HEK293 (cell line): ENCODE measurements around the gene ANGPTL2.

Source experiments
- CTCF ChIA-PET: fragments of 350-600 bp; formaldehyde crosslinking; extraction: SDS; loops from one replicate; lab custom pipeline; 2021; ENCODE audit warnings: antibody characterized with exemption; lab: Yijun Ruan, JAX
- POLR2A ChIA-PET: fragments of 300-600 bp; formaldehyde crosslinking; extraction: SDS; loops from one replicate; lab custom pipeline; 2020; ENCODE audit warnings: antibody characterized with exemption, inconsistent platforms; lab: Yijun Ruan, JAX
- H3K27ac ChIP-seq: fragments of 200-500 bp; sonication (Bioruptor generic); 2 replicates; pipeline ENCODE4 v1.5.1; 2014; ENCODE audit warnings: low read depth, low read length, control low read depth, inconsistent platforms; ENCODE audit errors: extremely low read depth
- H3K36me3 ChIP-seq, 2 experiments: fragments of 200-500 bp in 1 of 2; sonication (Bioruptor generic) in 1 of 2; 1 replicate in 1 of 2; 2 replicates in 1 of 2; pipeline ENCODE4 v1.5.1; 2014 to 2017; ENCODE audit warnings: inconsistent platforms in 2 of 2, low read length in 2 of 2; ENCODE audit not compliant: control insufficient read depth in 2 of 2, insufficient read depth in 1 of 2
- H3K4me1 ChIP-seq: fragments of 200-500 bp; sonication (Bioruptor generic); 2 replicates; pipeline ENCODE4 v1.5.1; 2014; ENCODE audit warnings: mild to moderate bottlenecking, low read length, inconsistent platforms; ENCODE audit not compliant: control insufficient read depth, insufficient read depth
- H3K4me3 ChIP-seq: 2 replicates; pipeline ENCODE4 v1.5.1; 2011; ENCODE audit warnings: low read depth, mild to moderate bottlenecking, control low read depth, low read length, moderate library complexity
- H3K9me3 ChIP-seq: fragments of 200-500 bp; sonication (Bioruptor generic); 2 replicates; pipeline ENCODE4 v1.5.1; 2014; ENCODE audit warnings: low read depth, low read length, inconsistent platforms; ENCODE audit not compliant: control insufficient read depth, insufficient read depth
- GLI4 ChIP-seq: fragments of 450-650 bp; formaldehyde crosslinking; IDR thresholded peaks from 2 replicates; pipeline ENCODE4 v1.5.1; 2016; ENCODE audit warnings: missing biosample characterization, missing genetic modification characterization
- GLIS2 ChIP-seq: fragments of 450-650 bp; formaldehyde crosslinking; IDR thresholded peaks from 2 replicates; pipeline ENCODE4 v1.5.1; 2016; ENCODE audit warnings: missing biosample characterization, missing genetic modification characterization
- MYNN ChIP-seq: fragments of 450-650 bp; formaldehyde crosslinking; IDR thresholded peaks from 2 replicates; pipeline ENCODE4 v1.5.1; 2016; ENCODE audit warnings: missing biosample characterization, missing genetic modification characterization, borderline replicate concordance
- OSR2 ChIP-seq: fragments of 450-650 bp; formaldehyde crosslinking; IDR thresholded peaks from 2 replicates; pipeline ENCODE4 v1.5.1; 2016; ENCODE audit warnings: missing biosample characterization, missing genetic modification characterization
- OVOL3 ChIP-seq: fragments of 450-650 bp; formaldehyde crosslinking; IDR thresholded peaks from 2 replicates; pipeline ENCODE4 v1.5.1; 2016; ENCODE audit warnings: missing biosample characterization, missing genetic modification characterization
- RBAK ChIP-seq: fragments of 450-650 bp; formaldehyde crosslinking; IDR thresholded peaks from 2 replicates; pipeline ENCODE4 v1.5.1; 2016; ENCODE audit warnings: missing biosample characterization, missing genetic modification characterization
- SALL2 ChIP-seq: fragments of 450-650 bp; formaldehyde crosslinking; IDR thresholded peaks from 2 replicates; pipeline ENCODE4 v1.5.0; 2017; ENCODE audit warnings: missing biosample characterization, mild to moderate bottlenecking, missing genetic modification characterization, borderline replicate concordance
- YY2 ChIP-seq: fragments of 450-650 bp; formaldehyde crosslinking; IDR thresholded peaks from 2 replicates; pipeline ENCODE4 v1.5.1; 2016; ENCODE audit warnings: missing biosample characterization, missing genetic modification characterization
- ZBTB20 ChIP-seq: fragments of 450-650 bp; formaldehyde crosslinking; IDR thresholded peaks from 2 replicates; pipeline ENCODE4 v1.5.1; 2016; ENCODE audit warnings: missing biosample characterization, missing genetic modification characterization
- ZBTB21 ChIP-seq: fragments of 450-650 bp; formaldehyde crosslinking; IDR thresholded peaks from 2 replicates; pipeline ENCODE4 v1.5.1; 2017; ENCODE audit warnings: missing biosample characterization, missing genetic modification characterization
- ZNF112 ChIP-seq: fragments of 450-650 bp; formaldehyde crosslinking; IDR thresholded peaks from 2 replicates; pipeline ENCODE4 v1.5.0; 2017; ENCODE audit warnings: missing biosample characterization, missing genetic modification characterization
- ZNF114 ChIP-seq: fragments of 450-650 bp; formaldehyde crosslinking; IDR thresholded peaks from 2 replicates; pipeline ENCODE4 v1.5.0; 2017; ENCODE audit warnings: missing biosample characterization, missing genetic modification characterization
- ZNF146 ChIP-seq: fragments of 450-650 bp; formaldehyde crosslinking; IDR thresholded peaks from 2 replicates; pipeline ENCODE4 v1.5.1; 2016; ENCODE audit warnings: missing biosample characterization, missing genetic modification characterization
- ZNF175 ChIP-seq: fragments of 450-650 bp; formaldehyde crosslinking; IDR thresholded peaks from 2 replicates; pipeline ENCODE4 v1.5.1; 2016; ENCODE audit warnings: missing biosample characterization, missing genetic modification characterization
- ZNF2 ChIP-seq: fragments of 450-650 bp; formaldehyde crosslinking; IDR thresholded peaks from 2 replicates; pipeline ENCODE4 v1.5.1; 2016; ENCODE audit warnings: missing biosample characterization, missing genetic modification characterization
- ZNF404 ChIP-seq: fragments of 450-650 bp; formaldehyde crosslinking; IDR thresholded peaks from 2 replicates; pipeline ENCODE4 v1.5.1; 2017; ENCODE audit warnings: missing biosample characterization, missing genetic modification characterization
- ZNF416 ChIP-seq: fragments of 450-650 bp; formaldehyde crosslinking; IDR thresholded peaks from 2 replicates; pipeline ENCODE4 v1.5.1; 2016; ENCODE audit warnings: missing biosample characterization, missing genetic modification characterization
- ZNF558 ChIP-seq: fragments of 450-650 bp; formaldehyde crosslinking; IDR thresholded peaks from 2 replicates; pipeline ENCODE4 v1.5.1; 2016; ENCODE audit warnings: missing biosample characterization, missing genetic modification characterization
- ZNF571 ChIP-seq: fragments of 450-650 bp; formaldehyde crosslinking; IDR thresholded peaks from 2 replicates; pipeline ENCODE4 v1.5.0; 2017; ENCODE audit warnings: missing biosample characterization, missing genetic modification characterization
- ZNF610 ChIP-seq: fragments of 450-650 bp; formaldehyde crosslinking; IDR thresholded peaks from 2 replicates; pipeline ENCODE4 v1.5.1; 2016; ENCODE audit warnings: missing biosample characterization, missing genetic modification characterization, borderline replicate concordance
- ZNF623 ChIP-seq: fragments of 450-650 bp; formaldehyde crosslinking; IDR thresholded peaks from 2 replicates; pipeline ENCODE4 v1.5.1; 2016; ENCODE audit warnings: missing biosample characterization, missing genetic modification characterization
- ZNF626 ChIP-seq: fragments of 450-650 bp; sonication (Bioruptor Pico); formaldehyde crosslinking; IDR thresholded peaks from 2 replicates; pipeline ENCODE4 v1.5.1; 2018; ENCODE audit warnings: missing biosample characterization, missing genetic modification characterization, inconsistent platforms
- ZXDB ChIP-seq: fragments of 450-650 bp; formaldehyde crosslinking; IDR thresholded peaks from 2 replicates; pipeline ENCODE4 v1.5.1; 2016; ENCODE audit warnings: missing biosample characterization, missing genetic modification characterization
- TF ChIP-seq, protein P1 (sequence below): fragments of 450-650 bp; formaldehyde crosslinking; IDR thresholded peaks from 2 replicates; pipeline ENCODE4 v1.5.1; 2016; ENCODE audit warnings: missing biosample characterization, missing genetic modification characterization, borderline replicate concordance
- TF ChIP-seq, protein P2 (sequence below): fragments of 450-650 bp; formaldehyde crosslinking; IDR thresholded peaks from 2 replicates; pipeline ENCODE4 v1.5.1; 2017; ENCODE audit warnings: missing biosample characterization, missing genetic modification characterization
- TF ChIP-seq, protein P3 (sequence below): fragments of 450-650 bp; formaldehyde crosslinking; IDR thresholded peaks from 2 replicates; pipeline ENCODE4 v1.5.1; 2016; ENCODE audit warnings: missing biosample characterization, missing genetic modification characterization
- TF ChIP-seq, protein P4 (sequence below): fragments of 450-650 bp; formaldehyde crosslinking; IDR thresholded peaks from 2 replicates; pipeline ENCODE4 v1.5.1; 2016; ENCODE audit warnings: missing biosample characterization, missing genetic modification characterization
- TF ChIP-seq, protein P5 (sequence below): fragments of 450-650 bp; formaldehyde crosslinking; IDR thresholded peaks from 2 replicates; pipeline ENCODE4 v1.5.1; 2016; ENCODE audit warnings: missing biosample characterization, missing genetic modification characterization

Gene ANGPTL2

DNA sequence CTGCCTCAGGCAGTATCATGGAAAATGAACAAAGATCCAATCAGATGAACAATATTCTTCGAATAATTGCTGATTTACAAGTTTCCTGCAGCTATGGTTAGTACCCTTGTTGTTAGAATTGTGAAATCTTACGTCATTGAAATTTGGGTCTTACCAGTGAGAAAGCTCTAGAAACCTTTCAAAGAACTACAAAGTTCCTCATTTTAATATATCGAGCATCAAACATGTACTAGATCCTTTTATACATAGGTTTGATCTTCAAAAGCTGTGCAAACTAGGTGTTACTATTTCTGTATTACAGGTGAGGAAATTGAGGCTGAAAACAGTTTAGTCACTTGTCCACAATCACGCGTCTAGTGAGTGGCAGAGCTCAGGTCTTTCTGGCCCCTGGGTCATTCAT is 43.7 kb upstream of the ANGPTL2 start (continued):
- TF ChIP-seq, protein P1, sequence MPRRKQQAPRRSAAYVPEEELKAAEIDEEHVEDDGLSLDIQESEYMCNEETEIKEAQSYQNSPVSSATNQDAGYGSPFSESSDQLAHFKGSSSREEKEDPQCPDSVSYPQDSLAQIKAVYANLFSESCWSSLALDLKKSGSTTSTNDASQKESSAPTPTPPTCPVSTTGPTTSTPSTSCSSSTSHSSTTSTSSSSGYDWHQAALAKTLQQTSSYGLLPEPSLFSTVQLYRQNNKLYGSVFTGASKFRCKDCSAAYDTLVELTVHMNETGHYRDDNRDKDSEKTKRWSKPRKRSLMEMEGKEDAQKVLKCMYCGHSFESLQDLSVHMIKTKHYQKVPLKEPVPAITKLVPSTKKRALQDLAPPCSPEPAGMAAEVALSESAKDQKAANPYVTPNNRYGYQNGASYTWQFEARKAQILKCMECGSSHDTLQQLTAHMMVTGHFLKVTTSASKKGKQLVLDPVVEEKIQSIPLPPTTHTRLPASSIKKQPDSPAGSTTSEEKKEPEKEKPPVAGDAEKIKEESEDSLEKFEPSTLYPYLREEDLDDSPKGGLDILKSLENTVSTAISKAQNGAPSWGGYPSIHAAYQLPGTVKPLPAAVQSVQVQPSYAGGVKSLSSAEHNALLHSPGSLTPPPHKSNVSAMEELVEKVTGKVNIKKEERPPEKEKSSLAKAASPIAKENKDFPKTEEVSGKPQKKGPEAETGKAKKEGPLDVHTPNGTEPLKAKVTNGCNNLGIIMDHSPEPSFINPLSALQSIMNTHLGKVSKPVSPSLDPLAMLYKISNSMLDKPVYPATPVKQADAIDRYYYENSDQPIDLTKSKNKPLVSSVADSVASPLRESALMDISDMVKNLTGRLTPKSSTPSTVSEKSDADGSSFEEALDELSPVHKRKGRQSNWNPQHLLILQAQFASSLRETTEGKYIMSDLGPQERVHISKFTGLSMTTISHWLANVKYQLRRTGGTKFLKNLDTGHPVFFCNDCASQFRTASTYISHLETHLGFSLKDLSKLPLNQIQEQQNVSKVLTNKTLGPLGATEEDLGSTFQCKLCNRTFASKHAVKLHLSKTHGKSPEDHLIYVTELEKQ, result no peak
- TF ChIP-seq, protein P2, sequence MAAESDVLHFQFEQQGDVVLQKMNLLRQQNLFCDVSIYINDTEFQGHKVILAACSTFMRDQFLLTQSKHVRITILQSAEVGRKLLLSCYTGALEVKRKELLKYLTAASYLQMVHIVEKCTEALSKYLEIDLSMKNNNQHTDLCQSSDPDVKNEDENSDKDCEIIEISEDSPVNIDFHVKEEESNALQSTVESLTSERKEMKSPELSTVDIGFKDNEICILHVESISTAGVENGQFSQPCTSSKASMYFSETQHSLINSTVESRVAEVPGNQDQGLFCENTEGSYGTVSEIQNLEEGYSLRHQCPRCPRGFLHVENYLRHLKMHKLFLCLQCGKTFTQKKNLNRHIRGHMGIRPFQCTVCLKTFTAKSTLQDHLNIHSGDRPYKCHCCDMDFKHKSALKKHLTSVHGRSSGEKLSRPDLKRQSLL (tag by site-specific recombination), result no peak
- TF ChIP-seq GLI4 (no peak), ZBTB20 (tag by site-specific recombination) (no peak), ZNF146 (tag by site-specific recombination) (no peak), SALL2 (tag by site-specific recombination) (no peak), MYNN (tag by site-specific recombination) (no peak), ZNF114 (tag by site-specific recombination) (no peak), GLIS2 (tag by site-specific recombination) (no peak), ZNF2 (tag by site-specific recombination) (no peak), ZNF404 (tag by site-specific recombination) (no peak)
- TF ChIP-seq, protein P3, sequence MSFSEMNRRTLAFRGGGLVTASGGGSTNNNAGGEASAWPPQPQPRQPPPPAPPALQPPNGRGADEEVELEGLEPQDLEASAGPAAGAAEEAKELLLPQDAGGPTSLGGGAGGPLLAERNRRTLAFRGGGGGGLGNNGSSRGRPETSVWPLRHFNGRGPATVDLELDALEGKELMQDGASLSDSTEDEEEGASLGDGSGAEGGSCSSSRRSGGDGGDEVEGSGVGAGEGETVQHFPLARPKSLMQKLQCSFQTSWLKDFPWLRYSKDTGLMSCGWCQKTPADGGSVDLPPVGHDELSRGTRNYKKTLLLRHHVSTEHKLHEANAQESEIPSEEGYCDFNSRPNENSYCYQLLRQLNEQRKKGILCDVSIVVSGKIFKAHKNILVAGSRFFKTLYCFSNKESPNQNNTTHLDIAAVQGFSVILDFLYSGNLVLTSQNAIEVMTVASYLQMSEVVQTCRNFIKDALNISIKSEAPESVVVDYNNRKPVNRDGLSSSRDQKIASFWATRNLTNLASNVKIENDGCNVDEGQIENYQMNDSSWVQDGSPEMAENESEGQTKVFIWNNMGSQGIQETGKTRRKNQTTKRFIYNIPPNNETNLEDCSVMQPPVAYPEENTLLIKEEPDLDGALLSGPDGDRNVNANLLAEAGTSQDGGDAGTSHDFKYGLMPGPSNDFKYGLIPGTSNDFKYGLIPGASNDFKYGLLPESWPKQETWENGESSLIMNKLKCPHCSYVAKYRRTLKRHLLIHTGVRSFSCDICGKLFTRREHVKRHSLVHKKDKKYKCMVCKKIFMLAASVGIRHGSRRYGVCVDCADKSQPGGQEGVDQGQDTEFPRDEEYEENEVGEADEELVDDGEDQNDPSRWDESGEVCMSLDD (tag by site-specific recombination), result no peak
- TF ChIP-seq, protein P4, sequence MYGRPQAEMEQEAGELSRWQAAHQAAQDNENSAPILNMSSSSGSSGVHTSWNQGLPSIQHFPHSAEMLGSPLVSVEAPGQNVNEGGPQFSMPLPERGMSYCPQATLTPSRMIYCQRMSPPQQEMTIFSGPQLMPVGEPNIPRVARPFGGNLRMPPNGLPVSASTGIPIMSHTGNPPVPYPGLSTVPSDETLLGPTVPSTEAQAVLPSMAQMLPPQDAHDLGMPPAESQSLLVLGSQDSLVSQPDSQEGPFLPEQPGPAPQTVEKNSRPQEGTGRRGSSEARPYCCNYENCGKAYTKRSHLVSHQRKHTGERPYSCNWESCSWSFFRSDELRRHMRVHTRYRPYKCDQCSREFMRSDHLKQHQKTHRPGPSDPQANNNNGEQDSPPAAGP, result no peak

DNA sequence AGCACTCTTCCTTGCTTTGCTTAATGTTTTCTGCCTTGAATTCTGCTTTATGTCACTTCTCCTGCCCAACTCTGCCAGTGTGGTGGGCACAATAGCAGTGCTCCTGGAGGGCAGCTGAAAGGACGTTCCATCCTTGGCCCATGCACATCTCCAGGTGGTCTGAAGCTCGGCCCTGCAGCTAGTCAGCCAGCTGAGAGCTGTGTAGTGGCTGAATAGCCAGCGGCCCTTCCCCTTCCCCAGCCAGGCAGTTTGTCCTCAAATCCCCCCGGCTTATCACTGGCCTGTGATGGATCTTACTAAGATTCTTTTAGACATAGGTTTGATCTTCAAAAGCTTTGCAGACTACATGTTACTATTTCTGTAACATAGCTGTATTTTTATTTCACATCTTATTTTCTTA is 42.7 kb upstream of the ANGPTL2 start:
- H3K4me3 ChIP-seq, result no peak overlapping the region
- no peak overlapping the region for H3K27ac ChIP-seq
- H3K36me3 ChIP-seq, result peaks cover 0 to 3% of the 10 kb centered on the region in 2 experiments; a peak in 1 of 3 replicates
- POLR2A ChIA-PET, result no interaction called here
- H3K4me1 ChIP-seq, result no peaks in the 10 kb centered on the region
- H3K9me3 ChIP-seq, result no peaks in the 10 kb centered on the region
- CTCF ChIA-PET, result interaction anchor here (1.3 kb wide), 1 partner anchor 33 kb away, joined by 5 read pairs; no protein-coding TSS in a partner anchor
- TF ChIP-seq YY2 (tag by site-specific recombination) (no peak), ZNF610 (no peak), ZXDB (tag by site-specific recombination) (no peak), ZNF175 (tag by site-specific recombination) (no peak), ZNF404 (tag by site-specific recombination) (no peak), ZNF416 (tag by site-specific recombination) (no peak), ZNF571 (tag by site-specific recombination) (no peak), OVOL3 (tag by site-specific recombination) (no peak), ZNF112 (tag by site-specific recombination) (no peak), ZNF558 (tag by site-specific recombination) (no peak), RBAK (tag by site-specific recombination) (no peak), OSR2 (tag by site-specific recombination) (no peak), ZNF626 (no peak), ZBTB21 (no peak), ZNF623 (no peak)
- TF ChIP-seq, protein P5, sequence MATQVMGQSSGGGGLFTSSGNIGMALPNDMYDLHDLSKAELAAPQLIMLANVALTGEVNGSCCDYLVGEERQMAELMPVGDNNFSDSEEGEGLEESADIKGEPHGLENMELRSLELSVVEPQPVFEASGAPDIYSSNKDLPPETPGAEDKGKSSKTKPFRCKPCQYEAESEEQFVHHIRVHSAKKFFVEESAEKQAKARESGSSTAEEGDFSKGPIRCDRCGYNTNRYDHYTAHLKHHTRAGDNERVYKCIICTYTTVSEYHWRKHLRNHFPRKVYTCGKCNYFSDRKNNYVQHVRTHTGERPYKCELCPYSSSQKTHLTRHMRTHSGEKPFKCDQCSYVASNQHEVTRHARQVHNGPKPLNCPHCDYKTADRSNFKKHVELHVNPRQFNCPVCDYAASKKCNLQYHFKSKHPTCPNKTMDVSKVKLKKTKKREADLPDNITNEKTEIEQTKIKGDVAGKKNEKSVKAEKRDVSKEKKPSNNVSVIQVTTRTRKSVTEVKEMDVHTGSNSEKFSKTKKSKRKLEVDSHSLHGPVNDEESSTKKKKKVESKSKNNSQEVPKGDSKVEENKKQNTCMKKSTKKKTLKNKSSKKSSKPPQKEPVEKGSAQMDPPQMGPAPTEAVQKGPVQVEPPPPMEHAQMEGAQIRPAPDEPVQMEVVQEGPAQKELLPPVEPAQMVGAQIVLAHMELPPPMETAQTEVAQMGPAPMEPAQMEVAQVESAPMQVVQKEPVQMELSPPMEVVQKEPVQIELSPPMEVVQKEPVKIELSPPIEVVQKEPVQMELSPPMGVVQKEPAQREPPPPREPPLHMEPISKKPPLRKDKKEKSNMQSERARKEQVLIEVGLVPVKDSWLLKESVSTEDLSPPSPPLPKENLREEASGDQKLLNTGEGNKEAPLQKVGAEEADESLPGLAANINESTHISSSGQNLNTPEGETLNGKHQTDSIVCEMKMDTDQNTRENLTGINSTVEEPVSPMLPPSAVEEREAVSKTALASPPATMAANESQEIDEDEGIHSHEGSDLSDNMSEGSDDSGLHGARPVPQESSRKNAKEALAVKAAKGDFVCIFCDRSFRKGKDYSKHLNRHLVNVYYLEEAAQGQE, result no peak
